Neuronal stem cell (in vitro differentiated cells): ENCODE results near the gene MYH9.

Source experiments
- DNase-seq: peaks from one replicate; pipeline ENCODE4 v3.0.0-alpha.2; 2013; ENCODE audit warnings: low spot score
- H2AFZ ChIP-seq: one replicate; pipeline ENCODE4 v1.6.1; 2013; ENCODE audit warnings: mild to moderate bottlenecking, low read length, inconsistent platforms
- H2AK5ac ChIP-seq: 2 replicates; pipeline ENCODE4 v1.6.1; 2013; ENCODE audit warnings: low read depth, mild to moderate bottlenecking, inconsistent platforms, low read length, moderate library complexity, mixed read lengths
- H2BK120ac ChIP-seq: 2 replicates; pipeline ENCODE4 v1.6.1; 2013; ENCODE audit warnings: low read depth, mild to moderate bottlenecking, inconsistent platforms, low read length, moderate library complexity, mixed read lengths
- H2BK12ac ChIP-seq: one replicate; pipeline ENCODE4 v1.6.1; 2013; ENCODE audit warnings: low read length, inconsistent platforms
- H2BK15ac ChIP-seq: 2 replicates; pipeline ENCODE4 v1.6.1; 2013; ENCODE audit warnings: mild to moderate bottlenecking, low read length, inconsistent platforms, mixed read lengths
- H2BK5ac ChIP-seq: one replicate; pipeline ENCODE4 v1.6.1; 2013; ENCODE audit warnings: inconsistent platforms, mild to moderate bottlenecking, low read length, moderate library complexity
- H3K14ac ChIP-seq: one replicate; pipeline ENCODE4 v1.6.1; 2013; ENCODE audit warnings: low read length, inconsistent platforms
- H3K18ac ChIP-seq: 2 replicates; pipeline ENCODE4 v1.6.1; 2013; ENCODE audit warnings: low read length, inconsistent platforms
- H3K23ac ChIP-seq: 2 replicates; pipeline ENCODE4 v1.6.1; 2013; ENCODE audit warnings: low read depth, mild to moderate bottlenecking, mixed read lengths, low read length, inconsistent platforms; ENCODE audit not compliant: poor library complexity
- H3K27ac ChIP-seq: replicated peaks from 3 replicates; pipeline ENCODE4 v1.5.1; 2013; ENCODE audit warnings: low read length, inconsistent platforms
- H3K27me3 ChIP-seq, 3 experiments: 2 replicates each; pipeline ENCODE4 v1.6.1; 2013; ENCODE audit warnings: low read length in 3 of 3, mild to moderate bottlenecking in 2 of 3, inconsistent platforms in 1 of 3, low read depth in 1 of 3, mixed read lengths in 1 of 3, moderate library complexity in 1 of 3; ENCODE audit not compliant: control insufficient read depth in 3 of 3, insufficient read depth in 3 of 3
- H3K36me3 ChIP-seq, 2 donors: replicated peaks in 1 of 2; 2 replicates each; pipeline ENCODE4 v1.6.1; 2013; ENCODE audit warnings: low read length in 2 of 2; ENCODE audit not compliant: control insufficient read depth in 2 of 2, insufficient read depth in 2 of 2
- H3K4ac ChIP-seq: 2 replicates; pipeline ENCODE4 v1.6.1; 2013; ENCODE audit warnings: inconsistent platforms, mild to moderate bottlenecking, low read length, moderate library complexity
- H3K4me1 ChIP-seq, 2 donors: 1 replicate in 1 of 2; 2 replicates in 1 of 2; pipeline ENCODE4 v1.6.1; 2013; ENCODE audit warnings: low read length in 2 of 2, low read depth in 1 of 2; ENCODE audit not compliant: control insufficient read depth in 2 of 2, insufficient read depth in 1 of 2
- H3K4me2 ChIP-seq: one replicate; pipeline ENCODE4 v1.6.1; 2013; ENCODE audit warnings: mild to moderate bottlenecking, low read length, inconsistent platforms; ENCODE audit not compliant: insufficient read depth, poor library complexity, severe bottlenecking
- H3K4me3 ChIP-seq, 2 donors: 2 replicates each; pipeline ENCODE4 v1.5.1; 2013; ENCODE audit warnings: low read length in 2 of 2, mild to moderate bottlenecking in 2 of 2, inconsistent platforms in 1 of 2, moderate library complexity in 1 of 2
- H3K79me1 ChIP-seq: one replicate; pipeline ENCODE4 v1.6.1; 2013; ENCODE audit warnings: low read depth, mild to moderate bottlenecking, inconsistent platforms, low read length, moderate library complexity
- H3K9ac ChIP-seq: one replicate; pipeline ENCODE4 v1.6.1; 2013; ENCODE audit warnings: mild to moderate bottlenecking, low read depth, low read length, inconsistent platforms; ENCODE audit not compliant: poor library complexity
- H3K9me3 ChIP-seq, 2 donors: replicated peaks in 1 of 2; 2 replicates each; pipeline versions ENCODE3 to v1.6.1; 2013; ENCODE audit warnings: low read length in 2 of 2, mild to moderate bottlenecking in 2 of 2, inconsistent platforms in 1 of 2, low read depth in 1 of 2, mixed read lengths in 1 of 2, moderate library complexity in 1 of 2; ENCODE audit not compliant: control insufficient read depth in 2 of 2, insufficient read depth in 1 of 2
- H4K8ac ChIP-seq: one replicate; pipeline ENCODE4 v1.6.1; 2013; ENCODE audit warnings: low read depth, mild to moderate bottlenecking, inconsistent platforms, low read length, moderate library complexity
- H4K91ac ChIP-seq: one replicate; pipeline ENCODE4 v1.6.1; 2013; ENCODE audit warnings: low read length, low read depth, mild to moderate bottlenecking, inconsistent platforms; ENCODE audit not compliant: poor library complexity
- WGBS, 2 donors: extraction: QIAGEN DNeasy Blood & Tissue Kit; methylation state at CpG; one replicate each; pipeline ENCODE4 v1.1.7; 2013; ENCODE audit warnings: missing lambda C conversion rate in 2 of 2, mixed read lengths in 1 of 2; ENCODE audit not compliant: insufficient read length in 2 of 2, insufficient replicate concordance in 1 of 2; ENCODE audit errors: extremely low coverage in 2 of 2; 5-methylcytosine and 5-hydroxymethylcytosine counted together

Gene MYH9

GRCh38 chr22:36236388-36237319 lies 151.1 kb downstream of the MYH9 start:
- H3K27me3 ChIP-seq = no peaks in the 10 kb centered on the region
- DNase-seq = no peak
- no peak overlapping the region for H2AFZ ChIP-seq
- H4K8ac ChIP-seq = no peak overlapping the region
- peak overlapping the region; percentile 71 for H2BK15ac ChIP-seq
- peaks cover 0 to 31% of the 10 kb centered on the region in 2 donors for H3K36me3 ChIP-seq
- H3K9ac ChIP-seq = no peak overlapping the region
- no peaks in the 10 kb centered on the region for H3K79me1 ChIP-seq
- H2AK5ac ChIP-seq = peak overlapping the region; percentile 64
- no peak overlapping the region for H4K91ac ChIP-seq
- peaks cover 0 to 9% of the 10 kb centered on the region in 2 donors for H3K9me3 ChIP-seq
- H3K27ac ChIP-seq = no peak overlapping the region
- peak overlapping the region; percentile 40 for H3K14ac ChIP-seq
- WGBS, 2 donors = no CpG with 5 or more reads among the region's 14 CpGs
- H2BK5ac ChIP-seq = no peak overlapping the region
- peak overlapping the region; percentile 65 for H2BK120ac ChIP-seq
- no peak overlapping the region for H3K4me3 ChIP-seq
- H3K4me1 ChIP-seq = peaks cover 10% of the 10 kb centered on the region in 2 donors
- H2BK12ac ChIP-seq = no peak overlapping the region
- H3K4ac ChIP-seq = peak overlapping the region; percentile 43
- H3K4me2 ChIP-seq = no peak overlapping the region
- H3K18ac ChIP-seq = peak overlapping the region; percentile 86
- peak overlapping the region; percentile 26 for H3K23ac ChIP-seq

DNA sequence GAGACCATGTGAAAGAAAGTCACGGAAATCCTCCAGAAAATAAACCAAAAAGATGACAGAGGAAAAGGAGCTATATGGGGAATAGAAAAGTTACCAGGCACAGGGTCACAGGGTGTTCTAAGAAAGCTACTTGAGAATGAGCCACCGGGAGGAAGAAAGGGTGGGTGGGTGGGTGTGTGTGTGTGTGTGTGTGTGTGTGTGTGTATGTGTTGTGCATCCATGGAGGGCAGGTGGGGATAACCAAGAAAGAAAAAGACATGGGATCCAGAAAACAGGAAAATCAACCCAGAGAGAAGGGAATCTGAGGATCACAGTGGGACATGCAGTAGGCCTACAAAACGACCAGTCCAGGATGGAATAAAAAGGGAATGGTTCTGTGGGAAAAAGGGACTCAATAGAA lies 152.2 kb downstream of the MYH9 start:
- H2AK5ac ChIP-seq = no peak overlapping the region
- H4K91ac ChIP-seq = no peak overlapping the region
- H3K14ac ChIP-seq = no peak overlapping the region
- DNase-seq = no peak
- H3K18ac ChIP-seq = no peak overlapping the region
- no peak overlapping the region for H3K4ac ChIP-seq
- no peak overlapping the region for H2BK12ac ChIP-seq
- H3K79me1 ChIP-seq = no peaks in the 10 kb centered on the region
- no peak overlapping the region for H3K4me2 ChIP-seq
- no peaks in the 10 kb centered on the region for H3K27me3 ChIP-seq
- H3K9ac ChIP-seq = no peak overlapping the region
- H3K36me3 ChIP-seq = peaks cover 0 to 42% of the 10 kb centered on the region in 2 donors
- H2BK5ac ChIP-seq = no peak overlapping the region
- no CpG with 5 or more reads among the region's 3 CpGs for WGBS, 2 donors
- H2BK15ac ChIP-seq = no peak overlapping the region
- no peak overlapping the region for H3K4me3 ChIP-seq
- H3K23ac ChIP-seq = no peak overlapping the region
- no peak overlapping the region for H4K8ac ChIP-seq
- H3K9me3 ChIP-seq = peaks cover 0 to 9% of the 10 kb centered on the region in 2 donors
- H3K27ac ChIP-seq = no peak overlapping the region
- H2AFZ ChIP-seq = no peak overlapping the region
- H3K4me1 ChIP-seq = peaks cover 10% of the 10 kb centered on the region in 2 donors
- H2BK120ac ChIP-seq = no peak overlapping the region

GRCh38 chr22:36234919-36235318 lies 152.8 kb downstream of the MYH9 start:
- Histone ChIP-seq H3K36me3 (peaks cover 0 to 49% of the 10 kb centered on the region in 2 donors), H3K4me3 (no peak overlapping the region), H3K9ac (no peak overlapping the region), H4K91ac (no peak overlapping the region), H3K79me1 (no peaks in the 10 kb centered on the region), H4K8ac (no peak overlapping the region), H3K18ac (no peak overlapping the region), H2BK120ac (no peak overlapping the region), H3K9me3 (peaks cover 0 to 9% of the 10 kb centered on the region in 2 donors), H3K14ac (no peak overlapping the region), H3K4me2 (no peak overlapping the region), H2BK12ac (no peak overlapping the region), H2BK5ac (no peak overlapping the region), H2AK5ac (no peak overlapping the region), H3K27me3 (no peaks in the 10 kb centered on the region), H3K27ac (no peak overlapping the region), H2BK15ac (no peak overlapping the region), H3K4me1 (peaks cover 8 to 9% of the 10 kb centered on the region in 2 donors), H3K23ac (no peak overlapping the region), H2AFZ (no peak overlapping the region), H3K4ac (no peak overlapping the region)
- DNase-seq = no peak
- WGBS, 2 donors = no CpG with 5 or more reads among the region's 2 CpGs

DNA sequence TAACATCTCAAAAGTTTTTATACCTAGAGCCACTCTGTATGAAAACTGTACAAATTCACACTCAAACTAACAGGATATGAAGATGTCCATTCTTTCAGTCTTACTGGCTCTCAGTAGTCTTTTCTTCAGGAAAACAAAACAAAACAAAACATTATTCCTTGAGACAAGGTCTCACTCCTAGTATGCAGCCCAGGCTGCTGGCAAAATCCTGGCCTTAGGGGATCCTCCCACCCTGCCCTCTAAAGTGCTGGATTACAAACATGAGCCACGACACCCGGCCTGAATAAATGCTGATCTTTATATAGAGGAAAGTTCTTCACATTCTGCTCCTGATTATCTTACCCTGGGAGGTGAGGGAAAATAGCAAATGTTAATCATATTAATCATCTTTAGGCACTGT lies 153.6 kb downstream of the MYH9 start:
- H3K79me1 ChIP-seq = no peaks in the 10 kb centered on the region
- peaks cover 4 to 8% of the 10 kb centered on the region in 2 donors for H3K4me1 ChIP-seq
- H3K27ac ChIP-seq = no peak overlapping the region
- H3K23ac ChIP-seq = no peak overlapping the region
- no peak overlapping the region for H3K18ac ChIP-seq
- H3K36me3 ChIP-seq = peaks cover 0 to 49% of the 10 kb centered on the region in 2 donors
- H3K4ac ChIP-seq = no peak overlapping the region
- no peak overlapping the region for H2AFZ ChIP-seq
- no peak overlapping the region for H2AK5ac ChIP-seq
- H3K27me3 ChIP-seq = no peaks in the 10 kb centered on the region
- H4K8ac ChIP-seq = no peak overlapping the region
- peaks cover 0 to 9% of the 10 kb centered on the region in 2 donors for H3K9me3 ChIP-seq
- H2BK120ac ChIP-seq = no peak overlapping the region
- no peak overlapping the region for H3K9ac ChIP-seq
- no peak overlapping the region for H2BK5ac ChIP-seq
- H3K4me3 ChIP-seq = no peak overlapping the region
- H3K4me2 ChIP-seq = no peak overlapping the region
- no peak overlapping the region for H2BK12ac ChIP-seq
- H3K14ac ChIP-seq = no peak overlapping the region
- DNase-seq = no peak
- H4K91ac ChIP-seq = no peak overlapping the region
- no CpG with 5 or more reads among the region's 2 CpGs for WGBS, 2 donors
- H2BK15ac ChIP-seq = no peak overlapping the region
